Mesodermal cell (in vitro differentiated cells): ENCODE results near the gene STRN3.

Source experiments
- H3K27ac ChIP-seq: 2 replicates; pipeline ENCODE4 v1.7.0; 2013; ENCODE audit warnings: mild to moderate bottlenecking, low read depth, low read length, moderate library complexity; ENCODE audit not compliant: severe bottlenecking
- H3K36me3 ChIP-seq: 2 replicates; pipeline ENCODE4 v1.7.1; 2013; ENCODE audit warnings: mild to moderate bottlenecking, low read length, moderate library complexity; ENCODE audit not compliant: control insufficient read depth, insufficient read depth
- H3K4me1 ChIP-seq: one replicate; pipeline ENCODE4 v1.7.1; 2013; ENCODE audit warnings: mild to moderate bottlenecking, low read length; ENCODE audit not compliant: insufficient read depth, control insufficient read depth, poor library complexity, severe bottlenecking
- H3K4me3 ChIP-seq: 2 replicates; pipeline ENCODE4 v1.7.0; 2013; ENCODE audit warnings: low read length, control low read depth, mild to moderate bottlenecking; ENCODE audit not compliant: insufficient read depth, poor library complexity, severe bottlenecking; ENCODE audit errors: extremely low read depth
- H3K9me3 ChIP-seq: 2 replicates; pipeline ENCODE4 v1.7.1; 2013; ENCODE audit warnings: mild to moderate bottlenecking, low read length, moderate library complexity; ENCODE audit not compliant: control insufficient read depth
- WGBS, 2 experiments: methylation state at CpG; one replicate each; pipeline ENCODE4 v1.1.5; 2013; ENCODE audit warnings: missing lambda C conversion rate in 2 of 2; ENCODE audit not compliant: insufficient coverage in 2 of 2; 5-methylcytosine and 5-hydroxymethylcytosine counted together

Gene STRN3

DNA sequence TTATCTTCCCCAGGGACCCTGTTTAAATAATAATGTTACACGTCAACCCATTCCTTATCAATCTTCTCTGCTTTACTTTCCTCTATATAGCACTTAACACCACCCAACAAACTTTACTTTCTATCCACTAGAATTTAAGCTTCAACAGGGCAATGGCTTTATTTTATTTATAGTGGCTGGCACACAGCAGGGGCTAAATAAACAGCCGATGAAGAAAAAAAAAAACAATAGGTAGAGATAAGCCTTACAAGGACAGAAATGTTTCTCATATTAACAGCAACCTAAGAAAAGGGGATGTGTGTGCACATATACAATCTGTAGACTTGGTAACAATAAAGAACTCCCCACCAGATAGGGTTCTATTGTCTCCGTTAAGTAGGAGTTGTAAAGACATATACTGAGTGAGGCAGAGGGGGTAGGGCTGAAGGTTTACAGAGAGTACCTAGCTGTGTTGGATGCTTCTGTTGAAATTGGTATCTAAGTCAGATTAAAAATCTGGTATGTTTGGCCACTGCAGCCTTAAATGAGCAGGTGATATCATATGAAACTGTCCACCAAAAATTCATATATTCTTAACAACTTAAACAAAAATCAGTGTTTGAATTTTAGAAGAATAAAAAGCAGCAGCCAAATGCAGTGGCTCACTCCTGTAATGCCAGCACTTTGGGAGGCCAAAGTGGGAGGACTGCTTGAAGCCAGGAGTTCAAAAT lies 25.4 kb downstream of the STRN3 start:
- Histone ChIP-seq H3K4me3 (no peak overlapping the region), H3K9me3 (peaks cover 18% of the 10 kb centered on the region), H3K4me1 (peaks cover 2% of the 10 kb centered on the region), H3K27ac (no peak overlapping the region), H3K36me3 (peaks cover 63% of the 10 kb centered on the region)
- WGBS, 2 experiments, result 83% methylated on average over 2 of the region's 3 CpGs; no CpG with 5 or more reads in 1 of the 2 experiments

DNA sequence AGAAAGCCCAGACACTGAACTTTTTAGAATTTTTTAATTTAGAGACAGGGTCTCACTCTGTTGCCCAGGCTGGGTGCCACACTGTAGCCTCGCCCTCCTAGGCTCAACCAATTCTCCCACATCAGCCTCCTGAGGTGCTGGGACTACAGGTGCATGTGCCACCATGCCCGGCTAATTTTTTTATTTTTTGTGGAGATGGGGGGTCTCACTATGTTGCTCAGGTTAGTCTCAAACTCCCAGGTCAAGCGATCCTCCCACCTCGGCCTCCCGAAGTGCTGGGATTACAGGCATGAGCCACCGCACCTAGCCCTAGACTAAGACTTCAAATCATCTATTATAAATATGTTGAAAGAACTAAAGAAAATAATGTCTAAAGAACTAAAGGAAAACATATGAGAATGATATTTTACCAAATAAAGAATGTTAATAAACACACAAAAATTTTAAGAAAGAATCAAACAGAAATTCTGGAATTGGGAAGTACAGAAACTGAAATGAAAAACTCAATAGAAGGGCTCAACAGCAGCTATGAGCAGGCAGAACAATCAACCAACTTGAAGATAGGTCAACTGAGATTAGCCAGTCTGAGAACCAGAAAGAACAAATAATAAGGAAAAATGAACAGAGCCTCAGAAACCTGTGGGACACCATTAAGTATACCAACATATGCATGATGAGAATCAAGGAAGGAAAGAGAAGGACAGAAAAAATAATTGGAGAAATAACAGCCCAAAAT lies 27.0 kb downstream of the STRN3 start:
- Histone ChIP-seq H3K4me3 (no peak overlapping the region), H3K27ac (no peak overlapping the region), H3K36me3 (peaks cover 55% of the 10 kb centered on the region), H3K9me3 (peaks cover 18% of the 10 kb centered on the region), H3K4me1 (peaks cover 8% of the 10 kb centered on the region)
- 86% methylated on average over 1 of the region's 6 CpGs; no CpG with 5 or more reads in 1 of the 2 experiments for WGBS, 2 experiments

DNA sequence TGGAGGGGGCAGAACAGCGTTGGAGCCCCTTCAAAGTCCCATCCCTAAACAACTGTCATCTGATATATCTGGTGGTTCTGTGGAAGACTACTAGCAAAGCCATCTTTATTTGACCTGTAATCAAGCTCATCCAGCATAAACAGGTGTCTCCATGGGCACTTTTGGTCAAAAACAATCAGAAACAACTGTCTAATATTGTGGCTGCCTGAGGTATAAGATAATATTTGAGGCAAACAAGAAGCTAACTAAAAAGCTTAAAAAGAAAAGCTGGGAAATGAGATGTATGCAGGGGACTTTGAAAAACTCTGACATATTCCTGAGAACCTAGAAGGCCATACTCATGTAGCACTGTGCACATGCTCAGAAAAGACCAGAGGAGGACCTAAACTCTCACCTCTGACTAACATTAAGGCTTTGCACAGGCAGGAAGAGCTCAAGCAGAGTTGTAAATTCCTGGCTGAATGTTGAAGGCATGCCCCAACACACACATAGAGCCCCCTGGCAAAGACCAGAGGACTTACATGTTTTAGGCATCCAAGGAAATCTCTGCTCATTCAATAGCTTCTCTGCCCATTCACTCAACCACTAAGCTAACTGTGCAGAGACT lies 28.0 kb downstream of the STRN3 start:
- H3K27ac ChIP-seq, result no peak overlapping the region
- WGBS, 2 experiments, result 80 to 100% methylated on average over 1 of the region's 1 CpG
- no peak overlapping the region for H3K4me3 ChIP-seq
- peaks cover 18% of the 10 kb centered on the region for H3K9me3 ChIP-seq
- H3K4me1 ChIP-seq, result peaks cover 8% of the 10 kb centered on the region
- peaks cover 45% of the 10 kb centered on the region for H3K36me3 ChIP-seq

DNA sequence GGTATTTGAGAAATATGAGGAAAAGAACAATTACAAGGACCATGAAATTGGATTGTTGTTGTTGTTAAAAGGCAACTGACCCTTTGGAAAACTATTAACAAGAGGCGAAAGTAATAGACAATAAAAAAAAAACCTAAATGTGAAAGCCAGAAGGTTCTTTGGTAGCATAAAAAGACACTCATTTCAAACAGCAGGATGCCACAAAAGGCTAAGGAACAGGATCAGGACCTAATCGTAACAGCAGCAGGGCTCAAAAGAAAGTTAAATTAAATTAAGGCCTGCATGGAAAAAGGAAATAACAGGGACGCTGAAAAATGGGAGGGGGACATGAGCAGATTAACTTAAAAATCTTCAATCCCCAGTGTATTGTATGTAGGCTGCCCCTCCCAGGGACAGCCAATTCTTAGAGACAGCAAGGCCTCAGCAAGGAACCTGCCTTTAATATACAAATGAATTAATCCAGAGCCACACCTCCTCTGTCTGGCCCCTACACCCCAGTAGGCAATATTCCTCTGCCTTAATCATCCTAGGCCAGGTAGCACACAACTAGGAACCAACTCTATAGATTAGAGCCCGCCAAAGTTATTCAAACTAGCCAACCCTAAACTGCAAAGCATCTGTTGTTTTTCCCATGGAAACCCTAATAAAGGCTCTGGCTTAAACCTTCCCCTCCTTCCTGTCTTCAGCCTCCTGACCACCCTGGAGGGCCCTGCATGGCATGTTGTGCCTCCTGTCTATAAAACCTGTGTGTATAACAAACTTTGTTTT lies 29.1 kb downstream of the STRN3 start:
- no peak overlapping the region for H3K4me3 ChIP-seq
- WGBS, 2 experiments, result 38 to 81% methylated on average over 1 to 3 of the region's 4 CpGs
- H3K9me3 ChIP-seq, result peaks cover 18% of the 10 kb centered on the region
- H3K4me1 ChIP-seq, result peaks cover 8% of the 10 kb centered on the region
- no peak overlapping the region for H3K27ac ChIP-seq
- H3K36me3 ChIP-seq, result peaks cover 38% of the 10 kb centered on the region

DNA sequence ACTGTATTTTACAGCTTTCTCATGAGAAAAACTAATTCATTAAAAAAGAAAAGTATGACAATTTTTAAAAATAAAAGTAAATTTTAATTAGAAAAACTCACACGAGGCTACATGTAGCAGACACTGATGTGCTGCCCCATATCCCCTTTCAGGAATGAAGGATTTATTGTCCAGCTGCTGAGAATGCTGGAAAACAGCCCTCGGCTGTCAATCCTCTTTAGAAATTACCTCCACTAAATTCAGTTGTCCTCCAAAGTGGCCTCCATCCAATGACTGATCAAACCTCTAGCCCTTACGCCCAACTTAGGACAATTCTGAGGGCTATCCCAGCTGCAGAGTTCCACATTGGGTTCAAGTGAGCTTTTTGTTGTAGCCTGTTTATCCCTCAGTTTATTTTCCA lies 30.5 kb downstream of the STRN3 start:
- H3K27ac ChIP-seq, result no peak overlapping the region

DNA sequence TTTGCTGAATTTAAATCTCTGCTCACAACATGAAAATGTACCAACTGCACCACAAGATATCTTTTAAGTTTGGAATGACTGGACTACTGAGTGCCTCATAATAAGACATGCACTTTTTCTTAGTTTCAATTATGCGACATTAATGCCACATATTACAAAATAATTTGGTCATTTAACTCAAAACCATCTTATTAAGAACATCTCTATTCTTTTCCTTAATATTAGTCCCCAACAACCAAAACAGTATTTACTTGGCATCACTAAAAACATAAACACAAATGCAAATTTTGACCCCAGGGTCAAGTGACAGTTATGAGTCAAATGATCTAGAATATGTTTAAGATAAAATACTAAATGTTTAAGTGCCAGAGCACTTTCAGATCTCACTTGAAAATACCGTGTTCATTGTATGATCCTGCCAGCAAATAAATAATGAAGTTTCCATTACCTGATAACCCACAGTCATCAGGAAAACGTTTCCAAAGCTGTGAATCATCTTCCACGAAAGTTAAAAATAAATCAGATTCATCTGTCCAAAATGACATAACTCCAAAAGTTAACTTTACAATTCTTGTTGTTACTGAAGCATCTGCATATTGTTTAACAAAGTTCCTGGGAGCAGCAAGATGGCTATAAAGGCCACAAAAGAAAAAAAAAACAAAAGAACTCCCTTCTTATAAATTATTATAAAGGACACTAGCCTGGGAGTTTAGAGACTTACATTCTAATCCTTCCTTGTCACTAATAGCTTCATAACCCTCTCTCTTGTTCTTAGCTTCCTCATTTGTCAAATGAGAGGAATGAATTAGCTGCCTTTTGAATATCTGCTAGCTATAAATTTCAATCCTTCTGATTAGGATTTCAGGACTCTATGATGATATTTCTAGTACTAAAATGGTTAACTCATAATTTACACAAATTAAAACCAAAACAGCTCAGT lies 31.2 kb downstream of the STRN3 start:
- peaks cover 8% of the 10 kb centered on the region for H3K4me1 ChIP-seq
- peak overlapping the region; percentile 33 for H3K27ac ChIP-seq
- no peak overlapping the region for H3K4me3 ChIP-seq
- 54 to 81% methylated on average over 3 of the region's 4 CpGs for WGBS, 2 experiments
- H3K9me3 ChIP-seq, result peaks cover 18% of the 10 kb centered on the region
- H3K36me3 ChIP-seq, result peaks cover 25% of the 10 kb centered on the region

More for the DNA sequence above, 30.5 kb downstream of the STRN3 start:
- Histone ChIP-seq H3K9me3 (peaks cover 18% of the 10 kb centered on the region), H3K36me3 (peaks cover 27% of the 10 kb centered on the region), H3K4me3 (no peak overlapping the region), H3K4me1 (peaks cover 8% of the 10 kb centered on the region)
- 85 to 100% methylated on average over 2 to 3 of the region's 3 CpGs for WGBS, 2 experiments

DNA sequence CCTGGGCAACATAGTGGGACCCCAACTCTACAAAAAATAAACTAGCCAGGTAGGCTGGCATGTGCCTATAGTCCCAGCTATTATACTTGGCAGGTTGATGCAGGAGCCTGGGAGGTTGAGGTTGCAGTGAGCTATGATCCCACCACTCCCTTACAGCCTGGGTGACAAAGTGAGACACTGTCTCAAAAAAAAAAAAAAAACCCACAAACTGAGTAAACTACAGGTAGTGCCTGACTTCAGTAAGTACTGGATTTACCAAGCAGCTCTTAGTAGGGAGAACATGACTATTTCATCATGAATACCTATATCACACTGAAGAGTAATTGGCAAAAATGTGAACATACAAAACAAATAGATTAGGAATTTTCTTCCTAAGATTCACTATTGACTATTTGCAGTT lies 33.1 kb downstream of the STRN3 start:
- H3K9me3 ChIP-seq, result peaks cover 7% of the 10 kb centered on the region
- no peak overlapping the region for H3K4me3 ChIP-seq
- peaks cover 7% of the 10 kb centered on the region for H3K36me3 ChIP-seq
- H3K4me1 ChIP-seq, result peaks cover 8% of the 10 kb centered on the region
- H3K27ac ChIP-seq, result no peak overlapping the region

DNA sequence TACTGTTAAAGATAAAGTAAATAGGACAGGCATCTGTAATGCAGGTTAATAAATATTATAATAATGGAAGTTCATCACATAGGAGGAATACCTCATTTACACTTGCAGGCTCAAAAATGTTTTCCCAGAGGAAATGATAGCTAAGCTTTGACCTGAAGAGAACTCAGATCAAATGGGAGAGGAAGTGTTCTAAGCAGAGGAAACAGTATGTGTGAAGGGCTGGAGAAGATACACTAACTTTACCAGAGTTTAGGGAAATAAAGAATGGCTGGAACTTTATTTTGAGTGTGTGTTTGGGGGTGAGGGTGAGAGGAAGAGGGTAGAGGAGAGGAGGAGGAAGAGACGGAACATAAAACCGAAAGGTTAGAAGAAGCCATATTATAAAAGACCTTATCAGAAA lies 34.8 kb downstream of the STRN3 start:
- Histone ChIP-seq H3K9me3 (no peaks in the 10 kb centered on the region), H3K36me3 (no peaks in the 10 kb centered on the region), H3K27ac (no peak overlapping the region), H3K4me3 (no peak overlapping the region), H3K4me1 (peaks cover 8% of the 10 kb centered on the region)
- no CpG with 5 or more reads among the region's 2 CpGs for WGBS, 2 experiments

DNA sequence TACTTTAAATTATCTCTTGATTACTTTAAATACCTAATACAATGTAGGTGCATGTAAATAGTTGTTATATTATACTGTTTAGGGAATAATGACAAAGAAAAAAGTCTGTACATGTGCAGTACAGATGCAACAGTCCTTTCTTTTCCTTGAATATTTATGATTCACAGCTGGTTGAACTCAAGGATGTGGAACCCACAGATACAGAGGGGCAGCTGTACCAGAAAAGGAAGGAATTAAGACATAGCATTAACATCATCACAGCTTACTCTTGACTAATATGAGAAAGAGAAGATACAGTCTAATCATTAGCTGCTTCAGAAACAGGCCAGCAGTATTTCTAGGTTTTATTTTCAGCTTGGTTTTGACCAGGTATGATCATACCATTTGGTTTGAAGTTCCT lies 35.4 kb downstream of the STRN3 start:
- no peaks in the 10 kb centered on the region for H3K9me3 ChIP-seq
- no peaks in the 10 kb centered on the region for H3K36me3 ChIP-seq
- H3K27ac ChIP-seq, result no peak overlapping the region
- peaks cover 6% of the 10 kb centered on the region for H3K4me1 ChIP-seq
- H3K4me3 ChIP-seq, result no peak overlapping the region

DNA sequence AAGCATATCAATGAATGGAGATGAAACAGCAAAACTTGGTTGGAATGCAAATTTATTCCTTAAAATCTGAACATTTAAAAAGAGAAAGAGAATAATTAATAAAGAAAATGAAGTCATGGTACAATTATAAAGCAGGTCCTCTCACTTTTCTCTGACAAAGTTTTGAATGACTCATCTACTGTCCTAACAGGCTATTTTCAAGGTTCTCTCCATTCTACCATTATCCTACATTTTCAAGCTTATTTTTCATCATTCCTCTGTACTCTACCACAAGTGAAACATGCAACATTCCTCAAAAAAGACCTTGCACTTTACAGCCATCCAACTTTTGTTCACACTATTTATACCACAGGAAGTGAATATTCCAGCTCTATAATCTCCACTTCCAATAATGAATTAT lies 37.7 kb downstream of the STRN3 start:
- Histone ChIP-seq H3K36me3 (no peaks in the 10 kb centered on the region), H3K27ac (no peak overlapping the region), H3K4me3 (no peak overlapping the region), H3K9me3 (no peaks in the 10 kb centered on the region), H3K4me1 (no peaks in the 10 kb centered on the region)
